HCT116 (cell line): ENCODE data around the gene MDM2. TPM values are rescaled to one million over a fixed set of nuclear protein-coding genes. Genes with fewer than 3 reads are reported as not detected.

Source experiments
- ATAC-seq: fragments of 200-7000 bp; cut with Tn5 transposase; 2 replicates; pipeline ENCODE4 v1.9.1; 2020; ENCODE audit warnings: mild to moderate bottlenecking, moderate library complexity
- BruUV-seq: library from RNA; stranded (reverse); fragments of 400-500 nt; replicated peaks from 2 replicates; lab custom pipeline; 2021; lab: Mats Ljungman, UMichigan
- CTCF ChIA-PET: fragments of 300-600 bp; sonication (Branson Sonifier 250); formaldehyde crosslinking; loops from one replicate; lab custom pipeline; 2021; ENCODE audit warnings: antibody characterized with exemption; lab: Charles Lee
- POLR2A ChIA-PET: fragments of 300-600, 350-600 bp; sonication (Branson Sonifier 250); formaldehyde crosslinking; loops from one replicate; lab custom pipeline; 2021; ENCODE audit warnings: antibody characterized with exemption; lab: Charles Lee
- RAD21 ChIA-PET, 2 experiments: fragments of 300-600 bp; sonication (Branson Sonifier 250); formaldehyde crosslinking; loops; one replicate each; lab custom pipeline; 2023; ENCODE audit warnings: low total read pairs in 2 of 2; ENCODE audit not compliant: uncharacterized antibody in 2 of 2, unreplicated experiment in 2 of 2, low non-redundant PET in 1 of 2; lab: Charles Lee
- DNase-seq: peaks from one replicate; pipeline ENCODE4 v3.0.0-alpha.2; 2010; ENCODE audit warnings: low read depth, low spot score
- H2AFZ ChIP-seq: fragments of 200-600 bp; shearing (Covaris generic), sonication (generic); 2 replicates; pipeline ENCODE4 v1.6.1; 2017; ENCODE audit warnings: low read depth, mixed run types, mixed read lengths, antibody characterized with exemption, low read length; ENCODE audit not compliant: poor library complexity, severe bottlenecking
- H3K27ac ChIP-seq: 2 replicates; pipeline ENCODE4 v1.5.1; 2012; ENCODE audit warnings: low read depth, low read length
- H3K27me3 ChIP-seq: fragments of 200-600 bp; sonication (generic); 2 replicates; pipeline ENCODE4 v1.6.1; 2016; ENCODE audit warnings: mixed run types, low read length, mixed read lengths; ENCODE audit not compliant: insufficient read depth
- H3K36me3 ChIP-seq, 2 experiments: fragments of 200-500 bp in 1 of 2; fragments of 200-600 bp in 1 of 2; sonication (Bioruptor generic) in 1 of 2; sonication (generic) in 1 of 2; 2 replicates each; pipeline versions ENCODE4 v1.5.1 to v1.6.1; 2014 to 2016; ENCODE audit warnings: low read length in 2 of 2, inconsistent platforms in 1 of 2, mixed read lengths in 1 of 2, mixed run types in 1 of 2; ENCODE audit not compliant: insufficient read depth in 2 of 2, control insufficient read depth in 1 of 2
- H3K4me1 ChIP-seq, 2 experiments: fragments of 200-600 bp in 1 of 2; sonication (generic) in 1 of 2; 2 replicates each; pipeline versions ENCODE4 v1.5.1 to v1.6.1; 2012 to 2017; ENCODE audit warnings: low read length in 2 of 2, inconsistent platforms in 1 of 2, mild to moderate bottlenecking in 1 of 2, mixed read lengths in 1 of 2, mixed run types in 1 of 2, moderate library complexity in 1 of 2; ENCODE audit not compliant: insufficient read depth in 2 of 2, control insufficient read depth in 1 of 2
- H3K4me2 ChIP-seq: fragments of 200-600 bp; sonication (generic); 2 replicates; pipeline ENCODE4 v1.6.1; 2017; ENCODE audit warnings: mixed run types, low read length, mixed read lengths
- H3K4me3 ChIP-seq, 2 experiments: fragments of 200-600 bp in 1 of 2; sonication (generic) in 1 of 2; replicated peaks in 1 of 2; 2 replicates each; pipeline ENCODE4 v1.5.1; 2011 to 2016; ENCODE audit warnings: low read length in 2 of 2, control low read depth in 1 of 2, low read depth in 1 of 2, mild to moderate bottlenecking in 1 of 2, mixed read lengths in 1 of 2, mixed run types in 1 of 2
- H3K79me2 ChIP-seq: fragments of 200-600 bp; sonication (generic); 2 replicates; pipeline ENCODE4 v1.6.1; 2017; ENCODE audit warnings: mild to moderate bottlenecking, mixed run types, low read length, moderate library complexity, mixed read lengths; ENCODE audit not compliant: insufficient read depth
- H3K9ac ChIP-seq: fragments of 200-600 bp; sonication (generic); 2 replicates; pipeline ENCODE4 v1.6.1; 2016; ENCODE audit warnings: low read length, mixed read lengths
- H3K9me2 ChIP-seq: fragments of 200-600 bp; sonication (generic), shearing (Covaris generic); 2 replicates; pipeline ENCODE4 v1.6.1; 2017; ENCODE audit warnings: mixed run types, mild to moderate bottlenecking, moderate library complexity; ENCODE audit not compliant: insufficient read depth
- H3K9me3 ChIP-seq, 2 experiments: fragments of 200-500 bp in 1 of 2; fragments of 200-600 bp in 1 of 2; sonication (Bioruptor generic) in 1 of 2; sonication (generic) in 1 of 2; 2 replicates each; pipeline ENCODE4 v1.6.1; 2014 to 2017; ENCODE audit warnings: low read length in 2 of 2, mixed read lengths in 2 of 2, inconsistent platforms in 1 of 2, low read depth in 1 of 2, mild to moderate bottlenecking in 1 of 2, mixed run types in 1 of 2, moderate library complexity in 1 of 2; ENCODE audit not compliant: control insufficient read depth in 1 of 2, insufficient read depth in 1 of 2
- H4K20me1 ChIP-seq: fragments of 200-600 bp; sonication (generic), shearing (Covaris generic); 2 replicates; pipeline ENCODE4 v1.6.1; 2017; ENCODE audit warnings: mixed run types, mild to moderate bottlenecking, moderate library complexity; ENCODE audit not compliant: insufficient read depth
- CBX3 ChIP-seq: IDR thresholded peaks from 2 replicates; pipeline ENCODE4 v1.6.1; 2012; ENCODE audit warnings: low read depth
- POLR2AphosphoS5 ChIP-seq: IDR thresholded peaks from 2 replicates; pipeline ENCODE4 v1.6.1; 2011; ENCODE audit warnings: mild to moderate bottlenecking, low read depth, low read length, moderate library complexity
- SIN3A ChIP-seq: IDR thresholded peaks from 2 replicates; pipeline ENCODE4 v1.6.1; 2012; ENCODE audit warnings: low read depth
- TCF7L2 ChIP-seq: IDR thresholded peaks from 2 replicates; pipeline ENCODE4 v1.7.0; 2011; ENCODE audit warnings: borderline replicate concordance, inconsistent platforms; ENCODE audit not compliant: insufficient read depth, insufficient read length; ENCODE audit errors: extremely low read depth
- YY1 ChIP-seq: IDR thresholded peaks from 2 replicates; pipeline ENCODE4 v1.6.1; 2011; ENCODE audit warnings: low read length, low read depth, moderate library complexity, mild to moderate bottlenecking; ENCODE audit not compliant: insufficient replicate concordance; ENCODE audit errors: extremely low read depth
- intact Hi-C: fragments of 100-400 bp; cut with micrococcal nuclease; formaldehyde crosslinking; loops from 2 replicates; pipeline ENCODE4 v1.10.0; 2022
- total RNA-seq: library from RNA; stranded (reverse); gene quantifications from one replicate; pipeline ENCODE4 v1.2.1, GENCODE V29; 2021; ENCODE audit not compliant: unreplicated experiment
- TF ChIP-seq, protein P1 (sequence below), 3 experiments: fragments of 200-600 bp in 1 of 3; sonication (generic) in 1 of 3; IDR thresholded peaks in 2 of 3; conservative IDR thresholded peaks in 1 of 3; 2 replicates each; pipeline ENCODE4 v1.5.1; 2012 to 2017; ENCODE audit warnings: low read depth in 2 of 3, low read length in 2 of 3, antibody characterized with exemption in 1 of 3, borderline replicate concordance in 1 of 3, control low read depth in 1 of 3, mild to moderate bottlenecking in 1 of 3, mixed read lengths in 1 of 3, mixed run types in 1 of 3, moderate library complexity in 1 of 3; ENCODE audit not compliant: insufficient read depth in 1 of 3

The MDM2 gene
- total RNA-seq, 1 experiment from 2014 or later, result 170 TPM

DNA sequence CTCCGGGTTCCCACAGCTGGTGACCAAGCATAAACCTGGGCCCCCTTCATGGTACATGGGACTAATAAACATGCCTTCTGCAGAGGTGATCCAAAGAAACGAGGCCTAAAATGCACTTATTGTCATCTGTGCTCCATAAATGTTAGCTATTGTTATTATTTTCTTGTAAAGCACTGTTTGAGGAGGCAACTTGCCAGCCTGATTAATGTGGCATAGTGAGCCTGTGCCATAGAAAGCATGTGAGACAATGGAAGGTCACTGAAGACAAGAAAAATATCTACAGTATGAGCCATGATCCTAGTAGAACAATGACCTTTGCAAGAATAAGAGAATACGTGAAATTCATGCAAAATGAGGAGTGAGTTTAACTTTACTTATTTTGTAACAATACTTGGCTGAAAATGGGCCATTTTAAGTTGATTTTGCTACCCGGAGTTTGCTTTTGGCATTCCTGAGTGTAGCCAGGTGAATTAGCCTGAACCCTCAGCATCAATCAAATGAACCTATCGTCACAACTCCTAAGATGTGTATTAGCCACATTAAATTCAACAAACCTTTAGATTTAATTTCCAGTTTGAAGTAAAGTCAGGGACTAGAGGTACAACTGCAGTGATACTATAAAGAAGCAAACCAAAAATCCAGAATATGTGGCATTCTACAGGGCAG, 72.8 kb downstream of the MDM2 start:
- Histone ChIP-seq H3K36me3 (no peaks in the 10 kb centered on the region), H3K9me3 (peaks cover 0 to 7% of the 10 kb centered on the region in 2 experiments; a peak in 1 of 4 replicates), H4K20me1 (no peaks in the 10 kb centered on the region), H3K27me3 (no peaks in the 10 kb centered on the region), H3K9ac (no peak overlapping the region), H3K9me2 (no peaks in the 10 kb centered on the region), H3K79me2 (no peaks in the 10 kb centered on the region), H3K4me3 (no peak overlapping the region), H3K4me2 (no peak overlapping the region), H2AFZ (no peak overlapping the region), H3K27ac (no peak overlapping the region), H3K4me1 (no peaks in the 10 kb centered on the region)
- intact Hi-C loops, result no loop called here
- ChIA-PET RAD21 (no interaction called here), CTCF (no interaction called here), POLR2A (no interaction called here)
- BruUV-seq, result no TSS peak
- ATAC-seq (no peak), DNase-seq (no peak)
- TF ChIP-seq POLR2AphosphoS5 (no peak), TCF7L2 (no peak), SIN3A (no peak), YY1 (no peak), CBX3 (no peak)
- TF ChIP-seq, protein P1, sequence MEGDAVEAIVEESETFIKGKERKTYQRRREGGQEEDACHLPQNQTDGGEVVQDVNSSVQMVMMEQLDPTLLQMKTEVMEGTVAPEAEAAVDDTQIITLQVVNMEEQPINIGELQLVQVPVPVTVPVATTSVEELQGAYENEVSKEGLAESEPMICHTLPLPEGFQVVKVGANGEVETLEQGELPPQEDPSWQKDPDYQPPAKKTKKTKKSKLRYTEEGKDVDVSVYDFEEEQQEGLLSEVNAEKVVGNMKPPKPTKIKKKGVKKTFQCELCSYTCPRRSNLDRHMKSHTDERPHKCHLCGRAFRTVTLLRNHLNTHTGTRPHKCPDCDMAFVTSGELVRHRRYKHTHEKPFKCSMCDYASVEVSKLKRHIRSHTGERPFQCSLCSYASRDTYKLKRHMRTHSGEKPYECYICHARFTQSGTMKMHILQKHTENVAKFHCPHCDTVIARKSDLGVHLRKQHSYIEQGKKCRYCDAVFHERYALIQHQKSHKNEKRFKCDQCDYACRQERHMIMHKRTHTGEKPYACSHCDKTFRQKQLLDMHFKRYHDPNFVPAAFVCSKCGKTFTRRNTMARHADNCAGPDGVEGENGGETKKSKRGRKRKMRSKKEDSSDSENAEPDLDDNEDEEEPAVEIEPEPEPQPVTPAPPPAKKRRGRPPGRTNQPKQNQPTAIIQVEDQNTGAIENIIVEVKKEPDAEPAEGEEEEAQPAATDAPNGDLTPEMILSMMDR (IDR thresholded peaks at IDR 0.05 in 2 of 3, conservative IDR thresholded peaks at IDR 0.05 in 1 of 3; ENCODE audit: borderline replicate concordance in 1 of 3, insufficient read depth in 1 of 3, low read depth in 2 of 3, low read length in 2 of 3), result no peak
